GM19099 (cell line): Measurements from ENCODE around the gene SLC10A7.

Experiments used
- POLR2A ChIP-seq: IDR thresholded peaks from 3 replicates; pipeline ENCODE4 v1.6.1; 2011; ENCODE audit warnings: low read depth; ENCODE audit not compliant: insufficient read length; ENCODE audit errors: extremely low read depth

Gene SLC10A7

GRCh38 chr4:146327859-146328650 lies 193.7 kb downstream of the SLC10A7 start:
- TF ChIP-seq POLR2A: no peak

DNA sequence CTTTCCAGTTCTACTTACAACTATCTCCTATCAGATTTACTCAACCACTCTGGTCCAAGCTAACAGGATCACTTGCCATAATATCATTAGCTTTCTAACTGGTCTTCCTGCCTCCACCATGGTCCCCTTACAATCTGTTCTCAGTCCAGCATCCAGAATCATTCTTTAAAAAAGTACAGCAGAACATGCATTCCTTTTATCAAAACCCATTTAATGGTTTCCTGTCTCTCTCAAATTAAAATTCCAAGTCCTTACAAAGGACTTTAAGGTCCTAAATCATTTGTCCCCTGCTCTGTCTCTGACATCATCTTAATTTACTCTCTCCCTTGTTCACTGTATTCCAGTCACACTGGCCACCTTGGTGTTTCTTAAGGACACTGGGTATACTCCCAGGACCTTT lies 202.8 kb downstream of the SLC10A7 start:
- no peak for TF ChIP-seq POLR2A

GRCh38 chr4:146317783-146318182 lies 204.0 kb downstream of the SLC10A7 start:
- TF ChIP-seq POLR2A: no peak

DNA sequence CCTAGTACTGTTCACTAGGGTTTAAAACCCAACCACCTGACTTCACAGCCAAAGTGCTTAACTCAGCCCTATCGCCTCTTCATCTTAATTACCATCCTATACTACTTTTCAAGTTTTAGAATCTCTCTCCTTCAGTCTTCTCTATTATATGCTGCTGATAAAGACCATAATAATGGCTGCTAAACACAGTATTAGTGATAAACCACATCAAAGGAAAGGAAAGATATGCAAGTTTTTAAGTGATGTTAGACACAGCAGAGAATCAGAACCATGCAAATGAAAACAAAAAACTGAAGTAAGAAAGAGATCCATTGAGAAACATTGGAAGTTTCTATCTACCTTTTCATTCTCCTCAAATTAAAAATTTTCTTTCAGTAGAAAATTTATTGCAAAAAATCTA lies 206.6 kb downstream of the SLC10A7 start:
- TF ChIP-seq POLR2A: no peak

- TF ChIP-seq POLR2A: no peak
Observed at GRCh38 chr4:146311238-146311970, 210.3 kb downstream of the SLC10A7 start.

DNA sequence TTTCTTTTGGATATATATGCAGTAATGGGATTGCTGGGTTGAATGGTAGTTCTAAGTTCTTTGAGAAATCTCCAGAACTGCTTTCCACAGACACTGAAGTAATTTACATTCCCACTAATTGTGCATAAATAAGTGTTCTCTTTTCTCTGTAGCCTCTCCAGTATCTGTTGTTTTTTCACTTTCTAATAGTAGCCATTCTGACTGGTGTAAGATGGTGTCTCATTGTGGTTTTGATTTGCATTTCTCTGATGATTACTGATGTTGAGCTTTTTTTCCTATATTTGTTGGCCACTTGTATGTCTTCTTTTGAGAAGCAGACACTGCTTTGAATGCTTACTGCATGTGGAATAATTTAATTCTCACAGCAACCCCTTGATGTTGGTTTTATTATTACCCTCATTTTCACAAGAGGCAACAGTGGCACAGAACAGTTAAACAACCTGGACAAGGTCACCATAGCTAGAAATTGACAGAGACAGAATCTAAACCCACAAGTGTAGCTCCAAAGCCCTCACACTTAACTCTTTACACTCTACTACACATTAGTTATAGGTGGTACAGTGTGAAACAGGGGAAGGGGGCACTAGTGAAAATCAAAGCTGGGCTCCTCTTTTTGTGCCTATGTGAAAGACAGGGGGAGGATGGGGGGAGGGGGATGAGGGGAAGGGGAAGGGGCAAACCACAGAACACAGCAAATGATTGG lies 211.3 kb downstream of the SLC10A7 start:
- no peak for TF ChIP-seq POLR2A

- TF ChIP-seq POLR2A: no peak
Observed at GRCh38 chr4:146308951-146309350, 212.8 kb downstream of the SLC10A7 start.

- no peak for TF ChIP-seq POLR2A
Observed at GRCh38 chr4:146302822-146303221, 218.9 kb downstream of the SLC10A7 start.

GRCh38 chr4:146299607-146300006 lies 222.1 kb downstream of the SLC10A7 start:
- TF ChIP-seq POLR2A: no peak

- no peak for TF ChIP-seq POLR2A
Observed at GRCh38 chr4:146294776-146295175, 227.0 kb downstream of the SLC10A7 start.

- no peak for TF ChIP-seq POLR2A
Observed at GRCh38 chr4:146292508-146292907, 229.2 kb downstream of the SLC10A7 start.

DNA sequence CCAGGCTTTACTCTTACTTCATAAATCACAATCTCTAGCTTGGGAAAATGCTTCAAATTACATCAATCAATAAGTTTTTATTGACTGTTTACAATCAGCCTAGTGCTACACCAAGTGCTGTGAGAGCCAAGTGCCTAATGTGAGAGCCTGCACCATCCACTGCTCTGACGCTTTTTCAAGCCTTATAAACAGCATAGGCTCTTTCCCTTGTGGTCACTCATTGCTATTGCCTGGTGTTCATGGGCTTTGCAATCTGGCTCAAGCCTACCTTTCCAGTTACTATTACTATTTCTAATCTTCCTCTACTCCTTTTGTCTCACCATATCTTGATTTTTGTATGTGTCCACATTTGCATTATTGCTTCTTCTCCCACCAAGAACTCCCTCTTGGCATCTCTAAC lies 230.4 kb downstream of the SLC10A7 start:
- TF ChIP-seq POLR2A: no peak

DNA sequence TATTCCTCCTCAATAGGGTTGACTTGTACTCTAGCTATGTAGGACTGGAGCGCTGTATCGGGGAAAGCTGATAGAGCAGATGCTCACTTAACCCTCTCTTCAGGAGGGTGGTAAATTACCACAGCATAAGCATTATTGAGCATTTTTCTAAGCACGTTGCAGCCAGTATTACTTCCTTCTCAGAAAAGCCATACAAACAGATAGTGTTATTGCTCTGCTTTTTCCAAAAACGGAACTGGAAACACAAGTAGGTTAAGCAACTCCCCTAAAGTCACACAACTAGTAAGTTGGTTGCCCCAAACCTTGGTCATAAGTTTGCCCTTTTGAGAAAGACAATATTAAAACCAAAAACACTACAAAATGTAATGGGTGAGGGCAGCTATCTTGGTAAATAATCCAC lies 233.5 kb downstream of the SLC10A7 start:
- no peak for TF ChIP-seq POLR2A

DNA sequence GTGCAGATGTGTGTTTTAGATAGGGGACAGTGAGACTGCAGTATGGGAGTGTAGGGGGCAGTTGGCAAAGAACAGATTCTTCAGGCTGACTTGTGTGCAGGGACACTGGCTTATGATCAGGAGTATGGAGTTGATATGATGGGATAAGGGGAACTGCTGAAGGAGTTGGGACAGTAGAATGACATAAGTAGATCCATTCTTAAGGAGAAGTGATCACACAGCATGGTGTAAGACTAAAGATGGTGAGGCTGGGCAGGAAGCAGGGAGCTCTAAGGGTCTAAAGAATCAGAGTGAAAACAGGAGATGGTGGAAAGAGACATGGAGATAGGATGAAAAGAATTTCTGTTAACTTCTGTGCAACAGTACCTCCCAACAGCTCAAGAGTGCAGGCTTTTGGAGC lies 236.7 kb downstream of the SLC10A7 start:
- no peak for TF ChIP-seq POLR2A

- TF ChIP-seq POLR2A: no peak
Observed at GRCh38 chr4:146283758-146284651, 237.7 kb downstream of the SLC10A7 start.
